GM12873 (cell line): ENCODE data around the gene MYO1E.

Source experiments
- TF ChIP-seq, protein P1 (sequence below): IDR thresholded peaks from 2 replicates; pipeline ENCODE4 v1.5.1; 2012; ENCODE audit warnings: low read depth, mild to moderate bottlenecking, moderate library complexity, low read length, control low read depth; ENCODE audit not compliant: insufficient read depth; ENCODE audit errors: missing control alignments

The MYO1E gene

DNA sequence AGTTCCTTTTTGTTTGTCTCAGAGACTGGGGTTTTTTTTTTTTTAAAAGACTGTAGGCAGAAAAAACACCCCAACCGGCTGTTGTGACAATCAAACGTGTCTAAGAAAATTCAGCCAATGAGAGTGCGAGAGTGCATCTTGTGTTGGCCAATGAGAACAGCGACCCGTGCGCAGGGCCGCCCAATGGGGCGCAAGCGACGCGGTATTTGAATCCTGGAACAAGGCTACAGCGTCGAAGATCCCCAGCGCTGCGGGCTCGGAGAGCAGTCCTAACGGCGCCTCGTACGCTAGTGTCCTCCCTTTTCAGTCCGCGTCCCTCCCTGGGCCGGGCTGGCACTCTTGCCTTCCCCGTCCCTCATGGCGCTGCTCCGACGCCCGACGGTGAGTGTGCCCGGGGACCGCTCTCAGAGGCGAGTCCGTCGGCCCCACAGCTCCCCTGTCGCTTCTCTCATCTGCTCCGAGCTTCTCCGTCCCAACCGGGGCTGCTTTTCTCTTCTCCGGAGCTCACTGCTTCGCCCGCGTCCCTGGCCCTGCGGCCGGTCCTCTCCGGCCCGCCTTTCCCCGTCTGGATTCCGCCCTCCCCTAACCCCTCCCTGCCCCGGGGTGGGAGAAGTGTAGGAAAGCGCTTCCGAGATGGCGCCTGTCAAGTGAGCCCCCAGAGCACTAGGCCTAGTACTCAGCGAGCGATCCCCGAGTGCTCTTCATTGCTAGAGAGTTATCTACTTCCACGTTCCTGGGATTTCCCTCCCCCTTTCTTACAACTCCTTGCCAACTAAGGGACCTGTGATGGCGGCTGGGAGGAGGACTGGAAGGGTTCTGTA is 267.5 kb downstream of the MYO1E start, which contains the start of gene CCNB2:
TSS of gene CCNB2 (plus strand) at position 235 of the 821 bp plus-strand sequence. CDS start at position 358, 123 bp downstream.
- TF ChIP-seq, protein P1, sequence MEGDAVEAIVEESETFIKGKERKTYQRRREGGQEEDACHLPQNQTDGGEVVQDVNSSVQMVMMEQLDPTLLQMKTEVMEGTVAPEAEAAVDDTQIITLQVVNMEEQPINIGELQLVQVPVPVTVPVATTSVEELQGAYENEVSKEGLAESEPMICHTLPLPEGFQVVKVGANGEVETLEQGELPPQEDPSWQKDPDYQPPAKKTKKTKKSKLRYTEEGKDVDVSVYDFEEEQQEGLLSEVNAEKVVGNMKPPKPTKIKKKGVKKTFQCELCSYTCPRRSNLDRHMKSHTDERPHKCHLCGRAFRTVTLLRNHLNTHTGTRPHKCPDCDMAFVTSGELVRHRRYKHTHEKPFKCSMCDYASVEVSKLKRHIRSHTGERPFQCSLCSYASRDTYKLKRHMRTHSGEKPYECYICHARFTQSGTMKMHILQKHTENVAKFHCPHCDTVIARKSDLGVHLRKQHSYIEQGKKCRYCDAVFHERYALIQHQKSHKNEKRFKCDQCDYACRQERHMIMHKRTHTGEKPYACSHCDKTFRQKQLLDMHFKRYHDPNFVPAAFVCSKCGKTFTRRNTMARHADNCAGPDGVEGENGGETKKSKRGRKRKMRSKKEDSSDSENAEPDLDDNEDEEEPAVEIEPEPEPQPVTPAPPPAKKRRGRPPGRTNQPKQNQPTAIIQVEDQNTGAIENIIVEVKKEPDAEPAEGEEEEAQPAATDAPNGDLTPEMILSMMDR = no peak

DNA sequence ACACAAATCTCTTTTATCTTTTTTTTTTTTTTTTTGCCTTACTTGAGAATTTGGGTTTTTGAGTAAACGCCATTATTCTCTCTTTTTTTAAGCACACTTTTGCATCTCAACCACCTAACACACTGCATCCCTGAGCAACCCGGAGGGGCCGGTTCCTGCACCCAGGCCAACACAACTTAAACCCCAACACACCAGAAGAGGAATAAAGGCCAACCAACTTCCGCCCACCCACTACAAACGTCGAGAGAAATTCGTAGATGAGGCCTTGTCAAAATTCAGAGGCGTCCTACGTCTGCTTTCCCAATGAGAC is 268.1 kb downstream of the MYO1E start:
- TF ChIP-seq, protein P1 = no peak

DNA sequence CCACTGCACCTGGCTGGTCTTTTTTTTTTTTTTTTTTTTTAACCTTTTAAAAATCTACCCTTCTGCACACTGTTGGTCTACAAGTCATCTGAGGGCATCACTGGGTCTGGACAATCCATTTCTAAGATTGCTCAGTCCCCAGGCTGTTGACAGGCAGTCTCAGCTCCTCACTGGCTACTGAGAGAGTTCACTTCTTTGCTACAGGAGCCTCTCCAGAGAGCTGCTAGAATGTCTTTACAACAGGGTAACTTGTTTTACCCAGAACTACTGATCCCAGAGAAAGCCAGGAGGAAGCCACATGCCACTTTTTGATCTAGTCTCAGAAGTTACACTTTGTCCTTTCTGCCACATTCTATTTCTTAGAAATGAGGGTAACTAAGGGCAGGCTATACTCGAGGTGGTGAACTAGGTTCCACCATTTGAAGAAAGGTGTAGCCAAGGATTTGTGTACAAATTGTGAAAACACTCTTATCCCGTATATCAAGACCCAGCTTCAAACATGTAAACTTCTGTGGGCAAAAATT is 273.4 kb downstream of the MYO1E start:
- TF ChIP-seq, protein P1 = no peak

DNA sequence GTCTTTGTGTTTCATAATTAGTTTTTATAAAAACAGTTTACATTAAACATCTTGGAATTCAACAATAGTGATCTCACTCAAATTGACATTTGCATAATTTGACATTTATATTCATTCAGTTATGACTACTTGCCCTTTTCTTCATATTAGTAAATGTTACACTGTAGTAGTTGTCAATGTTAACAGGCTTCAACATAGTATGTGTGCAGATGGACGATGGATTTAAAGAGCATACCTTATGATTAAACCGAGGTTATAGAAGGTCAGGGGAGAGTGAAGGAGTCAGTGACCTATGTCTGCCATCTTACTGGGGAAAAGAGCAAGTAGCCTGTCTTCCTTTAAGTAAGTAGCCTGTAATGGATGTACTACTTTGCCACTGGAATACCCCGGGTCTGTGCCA is 276.2 kb downstream of the MYO1E start:
- TF ChIP-seq, protein P1 = no peak

DNA sequence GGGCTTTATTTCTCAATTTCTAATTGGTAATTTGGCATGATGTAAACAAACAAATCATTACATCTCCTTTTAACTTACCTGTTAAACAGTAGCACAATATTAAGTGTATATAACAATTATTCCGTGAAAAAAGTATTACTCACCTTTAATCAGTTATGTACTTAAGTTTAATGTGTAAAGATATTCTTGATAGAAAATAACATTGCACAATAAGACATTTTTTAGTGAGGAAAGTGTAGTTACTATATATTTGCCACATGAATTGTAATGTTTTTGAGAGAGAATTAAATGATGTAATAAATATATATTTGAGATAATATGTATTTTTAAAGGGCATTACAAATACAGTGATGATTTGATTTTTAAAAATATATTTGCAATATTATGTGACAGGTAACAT is 278.6 kb downstream of the MYO1E start:
- TF ChIP-seq, protein P1 = no peak

DNA sequence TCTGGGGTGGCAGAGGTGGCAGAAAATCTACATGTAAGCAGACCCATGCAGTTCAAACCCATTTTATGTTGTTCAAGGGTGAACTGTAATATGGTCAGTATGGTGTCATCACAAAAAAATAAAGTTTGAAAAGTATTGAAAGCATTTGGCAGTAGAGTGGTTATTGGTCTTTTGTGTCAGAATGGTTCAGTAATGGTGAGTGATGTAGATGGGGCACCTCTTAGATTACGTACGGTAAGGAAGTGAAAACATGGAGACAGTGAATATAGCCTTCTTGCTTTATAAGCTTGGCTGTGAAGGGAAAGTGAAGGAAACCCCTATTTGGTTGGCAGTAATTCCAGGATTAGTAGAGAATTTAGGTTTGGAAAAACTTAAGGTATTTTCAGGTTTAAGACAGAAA is 284.9 kb downstream of the MYO1E start:
- TF ChIP-seq, protein P1 = no peak
